HepG2 (cell line): Measurements from ENCODE around the gene UMOD. TPM values are rescaled to one million over a fixed set of nuclear protein-coding genes. Genes with fewer than 3 reads are reported as not detected.

Experiments used
- ATAC-seq: fragments of 200-7000 bp; cut with Tn5 transposase; 3 replicates; pipeline ENCODE4 v1.9.1; 2020; ENCODE audit warnings: mild to moderate bottlenecking, moderate library complexity
- BruUV-seq: library from RNA; stranded (reverse); fragments of 400-500 nt; replicated peaks from 2 replicates; lab custom pipeline; 2021; lab: Mats Ljungman, UMichigan
- CTCF ChIA-PET: fragments of 300-600 bp; formaldehyde crosslinking; extraction: SDS; loops from one replicate; lab custom pipeline; 2021; ENCODE audit warnings: low total read pairs, inconsistent platforms, low intra/inter-chr PET ratio; lab: Yijun Ruan, JAX
- POLR2A ChIA-PET: fragments of 350-600 bp; sonication (Branson Sonifier 250); formaldehyde crosslinking; loops from one replicate; lab custom pipeline; 2020; ENCODE audit warnings: antibody characterized with exemption, inconsistent platforms; lab: Yijun Ruan, JAX
- DNase-seq: peaks from one replicate; pipeline ENCODE4 v3.0.0-alpha.2; 2015; ENCODE audit warnings: low spot score
- FAIRE-seq: peaks from 3 replicates; lab custom pipeline; 2011; peaks lifted over from hg19 to GRCh38; lab: Jason Lieb, UNC
- H2AFZ ChIP-seq: one replicate; pipeline ENCODE4 v1.6.1; 2011; ENCODE audit warnings: low read length, inconsistent platforms
- H3K27ac ChIP-seq: fragments of 300-600 bp; 3 replicates; pipeline ENCODE4 v1.8.0; 2011; ENCODE audit warnings: mixed run types, mild to moderate bottlenecking, mixed read lengths, low read length, inconsistent platforms; ENCODE audit not compliant: insufficient read depth; ENCODE audit errors: extremely low read length
- H3K27me3 ChIP-seq, 2 experiments: fragments of 200-600 bp in 1 of 2; 2 replicates in 1 of 2; 3 replicates in 1 of 2; pipeline versions ENCODE4 v1.6.0 to v1.8.0; 2011; ENCODE audit warnings: low read length in 2 of 2, mild to moderate bottlenecking in 2 of 2, moderate library complexity in 2 of 2, inconsistent platforms in 1 of 2; ENCODE audit not compliant: insufficient read depth in 2 of 2, control insufficient read depth in 1 of 2
- H3K36me3 ChIP-seq, 2 experiments: fragments of 200-600 bp in 1 of 2; replicated peaks in 1 of 2; 2 replicates in 1 of 2; 3 replicates in 1 of 2; pipeline versions ENCODE4 v1.5.1 to v1.8.0; 2011; ENCODE audit warnings: low read length in 2 of 2, inconsistent platforms in 1 of 2; ENCODE audit not compliant: insufficient read depth in 2 of 2, control insufficient read depth in 1 of 2
- H3K4me1 ChIP-seq: 2 replicates; pipeline ENCODE4 v1.5.1; 2012; ENCODE audit warnings: low read length, inconsistent platforms; ENCODE audit not compliant: insufficient read depth
- H3K4me2 ChIP-seq: 2 replicates; pipeline ENCODE4 v1.6.0; 2011; ENCODE audit warnings: low read depth, low read length, inconsistent platforms
- H3K4me3 ChIP-seq, 3 experiments: fragments of 200-600 bp in 1 of 3; sonication (generic), shearing (Covaris generic) in 1 of 3; replicated peaks in 1 of 3; 2 replicates each; pipeline ENCODE4 v1.5.1; 2011 to 2016; ENCODE audit warnings: low read length in 3 of 3, inconsistent platforms in 2 of 3, low read depth in 2 of 3, mild to moderate bottlenecking in 2 of 3, control low read depth in 1 of 3, mixed read lengths in 1 of 3; ENCODE audit not compliant: insufficient read depth in 1 of 3
- H3K79me2 ChIP-seq: one replicate; pipeline ENCODE4 v1.6.1; 2011; ENCODE audit warnings: low read length, inconsistent platforms; ENCODE audit not compliant: insufficient read depth
- H3K9ac ChIP-seq: 2 replicates; pipeline ENCODE4 v1.6.0; 2011; ENCODE audit warnings: mild to moderate bottlenecking, low read depth, low read length, inconsistent platforms; ENCODE audit not compliant: insufficient read depth
- H3K9me3 ChIP-seq: 2 replicates; pipeline ENCODE4 v1.5.1; 2012; ENCODE audit warnings: mild to moderate bottlenecking, low read length
- H4K20me1 ChIP-seq: 2 replicates; pipeline ENCODE4 v1.6.0; 2011; ENCODE audit warnings: inconsistent platforms, mild to moderate bottlenecking, low read length, moderate library complexity; ENCODE audit not compliant: insufficient read depth
- CCDC6 ChIP-seq: sonication (generic); formaldehyde crosslinking; IDR thresholded peaks from 2 replicates; pipeline ENCODE4 v1.8.1; 2022; ENCODE audit warnings: mild to moderate bottlenecking, missing genetic modification reagents, moderate library complexity
- GABPA ChIP-seq, 2 experiments: IDR thresholded peaks; 2 replicates each; pipeline ENCODE4 v1.6.1; 2011 to 2016; ENCODE audit warnings: low read depth in 2 of 2, low read length in 1 of 2, missing biosample characterization in 1 of 2, missing genetic modification characterization in 1 of 2
- GABPB1 ChIP-seq: IDR thresholded peaks from 2 replicates; pipeline ENCODE4 v1.6.1; 2016; ENCODE audit warnings: mild to moderate bottlenecking, missing genetic modification reagents, moderate library complexity, missing compliant biosample characterization
- KMT2A ChIP-seq: sonication (generic); formaldehyde crosslinking; IDR thresholded peaks from 2 replicates; pipeline ENCODE4 v1.4.0; 2020; ENCODE audit warnings: missing genetic modification reagents
- MNT ChIP-seq: fragments of 450-650 bp; IDR thresholded peaks from 2 replicates; pipeline ENCODE4 v1.6.1; 2016
- NR2C2 ChIP-seq: sonication (generic); formaldehyde crosslinking; IDR thresholded peaks from 2 replicates; pipeline ENCODE4 v1.4.0; 2020; ENCODE audit warnings: missing genetic modification reagents, mild to moderate bottlenecking, moderate library complexity, borderline replicate concordance
- PAWR ChIP-seq: sonication (generic); formaldehyde crosslinking; IDR thresholded peaks from 2 replicates; pipeline ENCODE4 v1.4.0; 2020; ENCODE audit warnings: missing genetic modification reagents, mild to moderate bottlenecking, borderline replicate concordance
- PBX2 ChIP-seq: IDR thresholded peaks from 2 replicates; pipeline ENCODE4 v1.6.1; 2016; ENCODE audit warnings: control low read depth
- ZEB1 ChIP-seq: IDR thresholded peaks from 2 replicates; pipeline ENCODE4 v1.6.1; 2012; ENCODE audit warnings: mild to moderate bottlenecking, low read depth, inconsistent platforms; ENCODE audit not compliant: insufficient replicate concordance
- ZNF354B ChIP-seq: sonication (generic); formaldehyde crosslinking; IDR thresholded peaks from 2 replicates; pipeline ENCODE4 v1.8.0; 2022; ENCODE audit warnings: mild to moderate bottlenecking, missing genetic modification reagents
- ZNF768 ChIP-seq: sonication (generic); formaldehyde crosslinking; IDR thresholded peaks from 2 replicates; pipeline ENCODE4 v1.4.0; 2020; ENCODE audit warnings: missing genetic modification reagents
- ZSCAN29 ChIP-seq: sonication (generic); formaldehyde crosslinking; conservative IDR thresholded peaks from 2 replicates; pipeline ENCODE4 v1.4.0; 2020; ENCODE audit warnings: mild to moderate bottlenecking, missing genetic modification reagents
- ZSCAN31 ChIP-seq: sonication (generic); formaldehyde crosslinking; IDR thresholded peaks from 2 replicates; pipeline ENCODE4 v1.5.0; 2020; ENCODE audit warnings: low read depth, mild to moderate bottlenecking, missing genetic modification reagents
- WGBS: methylation state at CpG from one replicate; pipeline ENCODE4 v1.1.6; 2017; ENCODE audit warnings: low lambda C conversion rate; 5-methylcytosine and 5-hydroxymethylcytosine counted together
- in situ Hi-C: cut with HindIII; loops from 2 replicates; pipeline ENCODE4 v1.10.0; 2017; ENCODE audit warnings: low pct_unique_long_range_greater_than_20kb; ENCODE audit not compliant: extremely low pct_ligation_motif_present
- intact Hi-C: fragments of 100-400 bp; cut with micrococcal nuclease; formaldehyde crosslinking; loops from one replicate; pipeline ENCODE4 v1.10.0; 2022; ENCODE audit not compliant: unreplicated experiment
- polyA plus RNA-seq, 8 experiments: library from polyadenylated mRNA; depleted of rRNA in 3 of 8; stranded (reverse) in 7 of 8; unstranded in 1 of 8; fragments of >200 nt; fragmentation: Illumina TruSeq in 4 of 8; extraction: Trizol in 4 of 8; gene quantifications; 2 replicates each; pipeline versions ENCODE4 v1.2.1 to v1.2.3, GENCODE V29; 2011 to 2016; ENCODE audit warnings: low read depth in 4 of 8, missing spikeins in 1 of 8, mixed read lengths in 1 of 8; ENCODE audit not compliant: insufficient read depth in 1 of 8
- total RNA-seq, 5 experiments: library from RNA; depleted of rRNA; stranded (reverse); fragments of >200 nt; fragmentation: Illumina TruSeq; extraction: Trizol; gene quantifications; 2 replicates each; pipeline ENCODE4 v1.2.3, GENCODE V29; 2016; ENCODE audit warnings: low read depth in 1 of 5

Gene UMOD
- total and polyA plus RNA-seq, 2 of the 13 experiments (the other 11 are each of a cell fraction or from before 2014, with no cell fraction given) = not detected

GRCh38 chr16:20369452-20370054 is 17.0 kb upstream of the UMOD start:
- FAIRE-seq = no peak
- intact Hi-C loops = no loop called here

GRCh38 chr16:20364051-20364450 is 11.5 kb upstream of the UMOD start:
- no peak overlapping the region for H3K4me3 ChIP-seq
- H3K4me1 ChIP-seq = no peaks in the 10 kb centered on the region
- no peak overlapping the region for H3K4me2 ChIP-seq
- H3K27ac ChIP-seq = no peak overlapping the region
- BruUV-seq = no TSS peak
- no peaks in the 10 kb centered on the region for H3K79me2 ChIP-seq
- ChIA-PET POLR2A (no interaction called here), CTCF (no interaction called here)
- FAIRE-seq = no peak
- ATAC-seq = no peak
- H2AFZ ChIP-seq = no peak overlapping the region
- no peak overlapping the region for H3K9ac ChIP-seq
- peaks cover 1 to 35% of the 10 kb centered on the region in 2 experiments; a peak in 3 of 5 replicates for H3K27me3 ChIP-seq
- in situ Hi-C loops = no loop called here
- DNase-seq = no peak
- H3K9me3 ChIP-seq = no peaks in the 10 kb centered on the region
- intact Hi-C loops = no loop called here
- no peaks in the 10 kb centered on the region for H3K36me3 ChIP-seq
- no peaks in the 10 kb centered on the region for H4K20me1 ChIP-seq
- 16% methylated on average over 3 of the region's 3 CpGs for WGBS
- TF ChIP-seq PAWR (CRISPR knock-in tag) (no peak), ZNF768 (CRISPR knock-in tag) (no peak; the same call in 1 of the 2 replicates), CCDC6 (CRISPR knock-in tag) (no peak), ZSCAN29 (no peak), ZEB1 (no peak), PBX2 (no peak), MNT (no peak), ZSCAN31 (no peak)

More at GRCh38 chr16:20369452-20370054, 17.0 kb upstream of the UMOD start:
- no peaks in the 10 kb centered on the region for H3K9me3 ChIP-seq
- no peak for ATAC-seq
- WGBS = 23% methylated on average over 9 of the region's 9 CpGs
- no peaks in the 10 kb centered on the region for H3K36me3 ChIP-seq
- no peak overlapping the region for H2AFZ ChIP-seq
- no peak overlapping the region for H3K27ac ChIP-seq
- in situ Hi-C loops = no loop called here
- no peaks in the 10 kb centered on the region for H3K79me2 ChIP-seq
- H3K4me3 ChIP-seq = no peak overlapping the region
- ChIA-PET POLR2A (no interaction called here), CTCF (no interaction called here)
- no TSS peak for BruUV-seq
- H3K27me3 ChIP-seq = peaks cover 1 to 23% of the 10 kb centered on the region in 2 experiments; a peak in 3 of 5 replicates
- no peaks in the 10 kb centered on the region for H3K4me1 ChIP-seq
- H3K4me2 ChIP-seq = no peak overlapping the region
- no peak for DNase-seq
- TF ChIP-seq GABPB1 (CRISPR knock-in tag) = peak; percentile 36; the same call in 1 of the 2 replicates
- no peak for TF ChIP-seq PBX2
- TF ChIP-seq NR2C2 (CRISPR knock-in tag) = peak; percentile 84
- no peak for TF ChIP-seq ZNF354B (CRISPR knock-in tag)
- TF ChIP-seq GABPA (IDR thresholded peaks at IDR 0.05; ENCODE audit: low read depth, low read length) = no peak
- peak; percentile 49; the same call in 1 of the 2 replicates for TF ChIP-seq GABPA (CRISPR knock-in tag; IDR thresholded peaks at IDR 0.05; ENCODE audit: low read depth)
- TF ChIP-seq KMT2A = no peak
- no peak overlapping the region for H3K9ac ChIP-seq
- no peaks in the 10 kb centered on the region for H4K20me1 ChIP-seq
